NCI-H2227 (cell line): Measurements from ENCODE around the gene EML5.

Experiments used
- DNase-seq: peaks from one replicate; lab custom pipeline; 2025; ENCODE audit not compliant: unreplicated experiment; lab: John Stamatoyannopoulos, UW

Gene EML5

GRCh38 chr14:88729159-88729558, 63.6 kb downstream of the EML5 start:
- DNase-seq: peak; percentile 10

GRCh38 chr14:88727057-88727456, 65.7 kb downstream of the EML5 start:
- no peak for DNase-seq

GRCh38 chr14:88710709-88711108, 82.0 kb downstream of the EML5 start:
- no peak for DNase-seq

GRCh38 chr14:88707088-88707487, 85.7 kb downstream of the EML5 start:
- DNase-seq: no peak

GRCh38 chr14:88706425-88706824, 86.3 kb downstream of the EML5 start:
- no peak for DNase-seq

GRCh38 chr14:88698651-88699050, 94.1 kb downstream of the EML5 start:
- DNase-seq: no peak

- no peak for DNase-seq
Measured at GRCh38 chr14:88695870-88696269, 96.9 kb downstream of the EML5 start.

- no peak for DNase-seq
Measured at GRCh38 chr14:88688386-88688785, 104.4 kb downstream of the EML5 start.

- DNase-seq: no peak
Measured at GRCh38 chr14:88683119-88683518, 109.6 kb downstream of the EML5 start.

GRCh38 chr14:88682495-88683114, 110.1 kb downstream of the EML5 start:
- no peak for DNase-seq

- DNase-seq: no peak
Measured at GRCh38 chr14:88681755-88682494, 110.8 kb downstream of the EML5 start.

GRCh38 chr14:88669346-88669745, 123.4 kb downstream of the EML5 start:
- DNase-seq: no peak

- no peak for DNase-seq
Measured at GRCh38 chr14:88668448-88669116, 124.2 kb downstream of the EML5 start.

GRCh38 chr14:88667555-88668273, 125.0 kb downstream of the EML5 start:
- DNase-seq: peak; percentile 78

GRCh38 chr14:88660056-88660455, 132.7 kb downstream of the EML5 start:
- no peak for DNase-seq

GRCh38 chr14:88639221-88639620, 153.5 kb downstream of the EML5 start:
- no peak for DNase-seq

- no peak for DNase-seq
Measured at GRCh38 chr14:88632512-88632911, 160.2 kb downstream of the EML5 start.

GRCh38 chr14:88631091-88631490, 161.7 kb downstream of the EML5 start:
- DNase-seq: no peak

- DNase-seq: no peak
Measured at GRCh38 chr14:88630565-88630964, 162.2 kb downstream of the EML5 start.

- no peak for DNase-seq
Measured at GRCh38 chr14:88628462-88628861, 164.3 kb downstream of the EML5 start.

- DNase-seq: no peak
Measured at GRCh38 chr14:88628033-88628432, 164.7 kb downstream of the EML5 start.

- DNase-seq: no peak
Measured at GRCh38 chr14:88625671-88626070, 167.1 kb downstream of the EML5 start.
